NCI-H345 (cell line): ENCODE data around the gene HCRT.

ENCODE experiments used
- DNase-seq: peaks from one replicate; lab custom pipeline; 2025; lab: John Stamatoyannopoulos, UW

Gene HCRT

DNA sequence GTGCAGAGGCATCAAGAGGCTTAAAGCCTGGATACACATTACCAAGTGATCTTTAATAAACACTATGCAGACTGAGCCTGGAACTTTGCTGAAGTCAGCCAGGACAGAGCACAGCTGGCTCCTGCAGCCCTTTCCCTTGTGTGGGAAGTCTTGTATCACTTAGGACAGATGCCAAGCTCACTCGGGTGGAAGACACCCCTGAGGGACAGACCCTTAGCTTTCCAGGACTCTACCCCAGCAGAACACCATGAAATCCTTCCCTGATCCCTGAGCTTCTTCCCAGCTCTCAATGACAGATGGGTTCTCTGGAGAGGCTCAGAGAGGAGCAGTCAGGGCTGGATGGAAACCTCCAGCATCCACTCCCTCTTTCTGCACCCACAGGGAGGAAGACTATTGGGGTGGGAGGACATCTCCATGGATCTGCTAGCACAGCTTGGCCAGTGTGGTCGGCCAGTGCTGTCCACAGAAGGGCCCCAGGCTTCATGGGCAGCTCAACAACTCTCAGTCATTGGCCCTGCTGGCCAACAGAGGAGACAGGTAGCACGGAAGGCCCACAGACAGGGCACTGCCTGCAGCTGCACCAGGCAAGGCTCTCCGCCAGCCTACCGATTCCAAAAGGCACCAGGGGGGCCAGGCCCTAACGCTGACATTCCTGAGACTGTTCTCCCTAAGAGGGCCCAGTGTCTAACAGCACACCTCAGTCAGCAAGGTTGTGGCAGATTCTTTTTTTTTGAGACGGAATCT is 46.3 kb downstream of the HCRT start:
- DNase-seq, result no peak

DNA sequence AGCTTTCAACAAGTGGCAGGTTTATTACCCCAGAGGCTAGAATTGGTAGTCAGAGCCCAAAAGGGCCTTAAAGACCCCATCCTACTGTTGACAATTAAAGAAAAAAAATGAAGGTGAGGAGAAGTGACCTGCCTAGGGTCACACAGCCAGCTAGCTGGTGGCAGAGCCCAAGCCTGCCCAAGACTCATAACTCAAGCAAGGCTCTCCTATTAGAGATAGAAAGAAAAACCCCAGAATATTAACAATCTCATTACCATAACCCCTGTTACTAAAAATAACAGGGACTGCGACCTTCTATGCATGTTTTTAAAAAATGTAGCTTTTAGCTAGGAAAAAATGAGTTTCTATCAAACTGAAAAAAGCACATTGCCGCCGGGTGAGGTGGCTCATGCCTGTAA is 48.6 kb downstream of the HCRT start:
- no peak for DNase-seq

DNA sequence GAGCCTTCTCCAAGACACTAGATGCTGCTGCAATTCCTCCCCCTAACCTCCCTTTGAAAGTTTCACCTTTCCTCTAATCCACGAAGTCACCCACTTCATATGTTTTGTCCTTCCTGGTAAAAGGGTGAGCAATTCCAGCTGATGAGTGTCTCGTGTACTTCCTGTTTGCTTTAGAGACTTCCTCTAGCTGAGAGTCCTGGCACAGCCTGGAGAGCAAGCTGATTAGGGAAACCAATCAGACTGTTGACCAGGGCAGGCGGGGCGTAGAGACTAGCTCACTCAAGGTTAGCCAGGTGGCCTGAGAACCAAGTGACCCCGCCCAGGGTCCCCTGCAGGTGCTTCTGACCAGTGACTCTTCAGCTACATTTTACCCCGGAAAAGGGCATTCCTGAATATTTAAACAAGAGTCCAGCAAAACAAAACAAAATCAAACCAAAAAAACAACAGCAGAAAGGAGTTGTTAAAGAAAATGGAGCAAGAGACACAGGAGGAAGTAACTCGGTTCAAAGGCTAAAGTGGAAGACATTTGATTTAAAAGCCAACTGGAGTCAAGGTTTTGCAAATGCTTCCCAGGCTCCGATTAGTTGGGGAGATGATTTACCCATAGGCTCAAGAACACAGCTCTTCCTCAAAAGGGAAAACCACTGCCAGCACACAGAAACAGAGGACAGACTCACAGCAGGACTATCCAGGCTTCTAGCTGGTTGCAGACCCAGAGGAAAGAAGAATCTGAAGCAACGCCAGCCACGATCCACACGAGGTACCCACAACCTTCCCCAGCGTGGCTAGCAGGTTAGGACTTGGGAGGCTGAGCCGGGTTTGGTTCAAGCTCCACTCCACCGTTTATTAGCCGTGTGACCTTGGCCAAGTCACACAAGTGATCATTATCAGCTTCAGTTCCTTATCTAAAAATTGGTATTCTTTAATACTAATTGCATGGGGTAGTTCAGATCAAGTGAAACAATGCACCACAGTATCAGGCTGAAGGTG is 49.3 kb downstream of the HCRT start:
- DNase-seq, result no peak

DNA sequence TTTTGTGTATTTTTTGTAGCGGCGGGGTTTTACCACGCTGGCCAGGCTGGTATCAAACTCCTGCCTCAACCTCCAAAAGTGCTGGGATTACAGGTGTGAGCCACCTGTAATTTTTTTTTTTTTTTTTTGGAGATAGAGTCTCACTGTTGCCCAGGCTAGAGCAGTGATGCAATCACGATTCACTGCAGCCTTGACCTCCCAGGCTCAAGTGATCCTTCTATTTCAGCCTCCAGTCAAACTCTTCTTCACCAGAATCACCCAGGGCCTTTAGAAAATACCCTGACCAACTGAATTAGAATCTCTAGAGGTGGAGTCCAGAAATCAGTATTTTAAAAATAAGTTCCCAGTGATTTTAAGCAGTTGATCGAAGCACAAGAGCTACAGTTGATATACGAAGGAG is 50.1 kb downstream of the HCRT start:
- no peak for DNase-seq
